SK-N-SH (cell line): ENCODE measurements around the gene TRAF5. TPM values are rescaled to one million over a fixed set of nuclear protein-coding genes. Genes with fewer than 3 reads are reported as not detected.

Experiments used
- CTCF ChIA-PET: fragments of 300-600, 350-600 bp; formaldehyde crosslinking; extraction: SDS; loops from one replicate; lab custom pipeline; 2021; lab: Yijun Ruan, JAX
- POLR2A ChIA-PET: fragments of 350-600 bp; sonication (Branson Sonifier 250); formaldehyde crosslinking; extraction: SDS; loops from one replicate; lab custom pipeline; 2020; ENCODE audit warnings: antibody characterized with exemption, inconsistent platforms; lab: Yijun Ruan, JAX
- DNase-seq: peaks from one replicate; pipeline ENCODE4 v3.0.0; 2012
- H2AFZ ChIP-seq: fragments of 200-600 bp; sonication (generic); 2 replicates; pipeline ENCODE4 v1.8.1; 2016; ENCODE audit warnings: antibody characterized with exemption, mild to moderate bottlenecking, low read depth
- H3F3A ChIP-seq: fragments of 200-600 bp; sonication (generic); replicated peaks from 2 replicates; pipeline ENCODE3; 2016; ENCODE audit warnings: antibody characterized with exemption, mild to moderate bottlenecking; ENCODE audit not compliant: insufficient read depth
- H3K27ac ChIP-seq, 2 experiments: fragments of 200-500 bp in 1 of 2; fragments of 200-600 bp in 1 of 2; sonication (Bioruptor generic) in 1 of 2; sonication (generic), shearing (Covaris generic) in 1 of 2; 2 replicates each; pipeline versions ENCODE4 v1.5.1 to v1.6.1; 2014 to 2016; ENCODE audit warnings: low read depth in 2 of 2, inconsistent platforms in 1 of 2, low read length in 1 of 2, mild to moderate bottlenecking in 1 of 2, mixed read lengths in 1 of 2
- H3K27me3 ChIP-seq: fragments of 200-600 bp; sonication (generic), shearing (Covaris generic); 2 replicates; pipeline ENCODE4 v1.6.1; 2016; ENCODE audit warnings: mixed run types; ENCODE audit not compliant: insufficient read depth
- H3K36me3 ChIP-seq, 2 experiments: fragments of 200-500 bp in 1 of 2; fragments of 200-600 bp in 1 of 2; sonication (Bioruptor generic) in 1 of 2; sonication (generic) in 1 of 2; replicated peaks in 1 of 2; 2 replicates each; pipeline versions ENCODE3 to v1.5.1; 2014 to 2016; ENCODE audit warnings: low read length in 1 of 2, mild to moderate bottlenecking in 1 of 2; ENCODE audit not compliant: insufficient read depth in 2 of 2, control insufficient read depth in 1 of 2
- H3K4me1 ChIP-seq, 2 experiments: fragments of 200-500 bp in 1 of 2; fragments of 200-600 bp in 1 of 2; sonication (Bioruptor generic) in 1 of 2; sonication (generic), shearing (Covaris generic) in 1 of 2; 2 replicates each; pipeline versions ENCODE4 v1.5.1 to v1.6.1; 2014 to 2016; ENCODE audit warnings: low read depth in 1 of 2, low read length in 1 of 2, mixed run types in 1 of 2; ENCODE audit not compliant: insufficient read depth in 2 of 2, control insufficient read depth in 1 of 2
- H3K4me2 ChIP-seq: fragments of 200-600 bp; sonication (generic), shearing (Covaris generic); 2 replicates; pipeline ENCODE4 v1.6.1; 2017; ENCODE audit warnings: mixed run types
- H3K4me3 ChIP-seq, 2 experiments: fragments of 200-500 bp in 1 of 2; fragments of 200-600 bp in 1 of 2; sonication (Bioruptor generic) in 1 of 2; sonication (generic), shearing (Covaris generic) in 1 of 2; 2 replicates each; pipeline versions ENCODE4 v1.5.1 to v1.8.1; 2014 to 2016; ENCODE audit warnings: low read depth in 2 of 2, inconsistent platforms in 1 of 2, low read length in 1 of 2, mild to moderate bottlenecking in 1 of 2, mixed read lengths in 1 of 2, moderate library complexity in 1 of 2
- H3K79me2 ChIP-seq: fragments of 200-600 bp; sonication (generic); 2 replicates; pipeline ENCODE4 v1.8.1; 2017; ENCODE audit warnings: mild to moderate bottlenecking; ENCODE audit not compliant: insufficient read depth
- H3K9ac ChIP-seq: fragments of 200-600 bp; sonication (generic); 2 replicates; pipeline ENCODE4 v1.6.1; 2017; ENCODE audit warnings: mixed run types
- H3K9me2 ChIP-seq: fragments of 200-600 bp; sonication (generic); 2 replicates; pipeline ENCODE4 v1.6.1; 2017; ENCODE audit warnings: mixed run types
- H3K9me3 ChIP-seq: fragments of 200-600 bp; sonication (generic); 2 replicates; pipeline ENCODE4 v1.6.1; 2017; ENCODE audit warnings: mixed run types, mild to moderate bottlenecking, moderate library complexity
- H4K20me1 ChIP-seq: fragments of 200-600 bp; sonication (generic); 2 replicates; pipeline ENCODE4 v1.6.1; 2017; ENCODE audit warnings: mild to moderate bottlenecking, mixed run types; ENCODE audit not compliant: insufficient read depth
- ELF1 ChIP-seq: IDR thresholded peaks from 2 replicates; pipeline ENCODE4 v1.4.0; 2012
- EP300 ChIP-seq, 2 experiments: IDR thresholded peaks; 2 replicates each; pipeline versions ENCODE4 v1.4.0 to v1.6.1; 2012; ENCODE audit warnings: borderline replicate concordance in 1 of 2, low read depth in 1 of 2, low read length in 1 of 2
- FOSL2 ChIP-seq: IDR thresholded peaks from 2 replicates; pipeline ENCODE4 v1.4.0; 2012; ENCODE audit warnings: low read depth, mild to moderate bottlenecking, moderate library complexity, borderline replicate concordance
- FOXJ3 ChIP-seq: sonication (generic); formaldehyde crosslinking; IDR thresholded peaks from 2 replicates; pipeline ENCODE4 v1.5.1; 2020; ENCODE audit warnings: mild to moderate bottlenecking, missing genetic modification reagents
- FOXM1 ChIP-seq: IDR thresholded peaks from 2 replicates; pipeline ENCODE4 v1.4.0; 2012; ENCODE audit warnings: low read depth, mild to moderate bottlenecking
- GATA2 ChIP-seq: sonication (generic); formaldehyde crosslinking; IDR thresholded peaks from 2 replicates; pipeline ENCODE4 v1.5.0; 2020; ENCODE audit warnings: mild to moderate bottlenecking, missing genetic modification reagents
- IRF3 ChIP-seq: fragments of 150-350 bp; IDR thresholded peaks from 2 replicates; pipeline ENCODE4 v1.6.1; 2016; ENCODE audit warnings: mild to moderate bottlenecking, low read depth, low read length
- MEF2A ChIP-seq: IDR thresholded peaks from 2 replicates; pipeline ENCODE4 v1.4.0; 2012; ENCODE audit warnings: low read depth, borderline replicate concordance
- MXI1 ChIP-seq: IDR thresholded peaks from 2 replicates; pipeline ENCODE4 v1.6.1; 2012; ENCODE audit warnings: mild to moderate bottlenecking, low read depth, low read length, improper control_type of control experiment
- NFIC ChIP-seq: IDR thresholded peaks from 2 replicates; pipeline ENCODE4 v1.4.0; 2012; ENCODE audit warnings: borderline replicate concordance
- NRF1 ChIP-seq: IDR thresholded peaks from 2 replicates; pipeline ENCODE4 v1.6.1; 2012; ENCODE audit warnings: low read depth, mild to moderate bottlenecking, low read length
- POLR2AphosphoS5 ChIP-seq: IDR thresholded peaks from 2 replicates; pipeline ENCODE4 v1.6.1; 2012; ENCODE audit warnings: low read depth, low read length
- RCOR1 ChIP-seq: fragments of 150-350 bp; IDR thresholded peaks from 2 replicates; pipeline ENCODE4 v1.6.1; 2017; ENCODE audit warnings: antibody characterized with exemption, low read length
- RFX5 ChIP-seq: IDR thresholded peaks from 2 replicates; pipeline ENCODE4 v1.6.1; 2012; ENCODE audit warnings: mild to moderate bottlenecking, improper control_type of control experiment, low read length
- RXRA ChIP-seq: IDR thresholded peaks from 2 replicates; pipeline ENCODE4 v1.4.0; 2012; ENCODE audit warnings: low read depth, mild to moderate bottlenecking, borderline replicate concordance
- SMC3 ChIP-seq: IDR thresholded peaks from 2 replicates; pipeline ENCODE4 v1.6.1; 2012; ENCODE audit warnings: low read depth, low read length, improper control_type of control experiment
- TEAD4 ChIP-seq: IDR thresholded peaks from 2 replicates; pipeline ENCODE4 v1.4.0; 2012; ENCODE audit warnings: mild to moderate bottlenecking, borderline replicate concordance; ENCODE audit not compliant: insufficient read depth
- YY1 ChIP-seq: IDR thresholded peaks from 2 replicates; pipeline ENCODE4 v1.4.0; 2012; ENCODE audit warnings: low read depth, mild to moderate bottlenecking
- ZBTB33 ChIP-seq: IDR thresholded peaks from 2 replicates; pipeline ENCODE4 v1.4.0; 2012; ENCODE audit warnings: low read depth, borderline replicate concordance
- WGBS: methylation state at CpG from one replicate; pipeline ENCODE4 v1.1.6; 2017; ENCODE audit warnings: low lambda C conversion rate; 5-methylcytosine and 5-hydroxymethylcytosine counted together
- polyA plus RNA-seq, 3 experiments: library from polyadenylated mRNA; depleted of rRNA; stranded (reverse); fragments of >200 nt; gene quantifications; 2 replicates each; pipeline ENCODE4 v1.2.3, GENCODE V29; 2012
- TF ChIP-seq, protein P1 (sequence below): IDR thresholded peaks from 2 replicates; pipeline ENCODE4 v1.6.1; 2012; ENCODE audit warnings: mild to moderate bottlenecking, low read depth, low read length, moderate library complexity

The TRAF5 gene
- polyA plus RNA-seq, 1 of the 3 experiments (the other 2 are of a cell fraction), result 7.6 TPM

DNA sequence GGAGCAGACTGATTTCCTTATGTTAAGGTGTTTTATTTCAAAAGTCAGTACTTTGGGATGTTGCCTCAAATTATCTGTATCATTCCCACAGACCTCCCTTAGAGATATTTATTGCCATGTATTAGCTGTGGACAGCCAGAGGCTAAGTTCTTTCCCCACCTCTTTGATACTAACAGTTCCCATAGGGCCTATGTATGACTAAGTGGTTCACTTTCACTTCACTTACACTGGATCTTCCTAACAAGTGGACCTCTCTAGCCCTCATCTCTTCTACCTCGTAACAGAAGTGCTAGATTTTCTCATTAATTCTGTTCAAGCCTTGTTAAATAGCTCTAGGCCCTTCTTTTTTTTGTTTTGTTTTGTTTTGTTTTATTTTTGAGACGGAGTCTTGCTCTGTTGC lies 6.2 kb downstream of the TRAF5 start:
- 90% methylated on average over 2 of the region's 2 CpGs for WGBS
- Histone ChIP-seq H2AFZ (no peak overlapping the region), H3K9ac (no peak overlapping the region), H3K9me3 (no peaks in the 10 kb centered on the region), H3K9me2 (no peaks in the 10 kb centered on the region), H3K4me3 (no peak overlapping the region), H4K20me1 (no peaks in the 10 kb centered on the region), H3K79me2 (peaks cover 10% of the 10 kb centered on the region; the same call in 1 of the 2 replicates), H3K4me2 (no peak overlapping the region), H3K27me3 (no peaks in the 10 kb centered on the region), H3K36me3 (no peaks in the 10 kb centered on the region), H3F3A (no peaks in the 10 kb centered on the region), H3K27ac (peak overlapping the region in 1 of 2 experiments; percentile 36; a peak in 1 of 4 replicates), H3K4me1 (peaks cover 0 to 43% of the 10 kb centered on the region in 2 experiments; a peak in 3 of 4 replicates)
- CTCF ChIA-PET, result interaction anchor here (0.7 to 2.5 kb wide), 3 partner anchors 9 to 36 kb away, joined by 3 to 10 read pairs (median 3); no protein-coding TSS in a partner anchor
- no peak for DNase-seq
- POLR2A ChIA-PET, result no interaction called here
- TF ChIP-seq ZBTB33 (no peak), RFX5 (no peak), GATA2 (CRISPR knock-in tag) (no peak), SMC3 (no peak), RCOR1 (no peak), RXRA (no peak), YY1 (no peak), POLR2AphosphoS5 (no peak), FOSL2 (no peak), NRF1 (no peak), IRF3 (no peak), FOXM1 (no peak), MEF2A (no peak), TEAD4 (no peak)

DNA sequence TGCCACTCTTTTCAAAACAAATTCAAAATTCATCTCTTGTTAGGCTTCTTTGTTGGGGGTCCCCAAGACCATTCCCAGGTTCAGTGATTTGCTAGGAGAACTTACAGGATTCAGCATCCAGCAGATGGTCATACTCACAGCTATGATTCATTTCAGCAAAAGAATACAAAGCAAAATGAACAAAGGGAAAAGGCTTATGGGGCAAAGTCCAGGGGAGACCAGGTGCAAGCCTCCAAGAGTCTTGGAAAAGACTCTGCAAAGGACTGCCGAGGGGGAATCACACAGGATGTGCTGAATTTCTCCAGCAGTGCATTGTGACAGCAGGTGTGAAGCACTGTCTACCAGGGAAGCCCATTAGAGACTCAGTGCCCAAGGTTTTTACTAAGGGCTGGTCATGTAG lies 7.3 kb downstream of the TRAF5 start:
- Histone ChIP-seq H3K79me2 (peaks cover 10% of the 10 kb centered on the region; the same call in 1 of the 2 replicates), H4K20me1 (no peaks in the 10 kb centered on the region), H2AFZ (no peak overlapping the region), H3K27ac (no peak overlapping the region), H3K9me3 (no peaks in the 10 kb centered on the region), H3F3A (no peaks in the 10 kb centered on the region), H3K4me2 (no peak overlapping the region), H3K4me3 (no peak overlapping the region), H3K9ac (no peak overlapping the region), H3K27me3 (no peaks in the 10 kb centered on the region), H3K4me1 (peaks cover 0 to 37% of the 10 kb centered on the region in 2 experiments; a peak in 3 of 4 replicates), H3K36me3 (no peaks in the 10 kb centered on the region), H3K9me2 (no peaks in the 10 kb centered on the region)
- DNase-seq, result no peak
- ChIA-PET POLR2A (interaction anchor here (0.6 kb wide), 1 partner anchor 142 kb away, joined by 3 read pairs; no protein-coding TSS in a partner anchor), CTCF (interaction anchor here (2.5 kb wide), 1 partner anchor 10 kb away, joined by 10 read pairs; no protein-coding TSS in a partner anchor)
- WGBS, result 80% methylated on average over 1 of the region's 1 CpG
- TF ChIP-seq IRF3 (no peak), FOXJ3 (CRISPR knock-in tag) (no peak), MXI1 (no peak), TEAD4 (no peak), RCOR1 (no peak), NRF1 (no peak), NFIC (no peak), EP300 (IDR thresholded peaks at IDR 0.05; ENCODE audit: borderline replicate concordance in 1 of 2, low read depth in 1 of 2, low read length in 1 of 2) (no peak), ELF1 (no peak), RXRA (no peak), RFX5 (no peak)
- TF ChIP-seq, protein P1, sequence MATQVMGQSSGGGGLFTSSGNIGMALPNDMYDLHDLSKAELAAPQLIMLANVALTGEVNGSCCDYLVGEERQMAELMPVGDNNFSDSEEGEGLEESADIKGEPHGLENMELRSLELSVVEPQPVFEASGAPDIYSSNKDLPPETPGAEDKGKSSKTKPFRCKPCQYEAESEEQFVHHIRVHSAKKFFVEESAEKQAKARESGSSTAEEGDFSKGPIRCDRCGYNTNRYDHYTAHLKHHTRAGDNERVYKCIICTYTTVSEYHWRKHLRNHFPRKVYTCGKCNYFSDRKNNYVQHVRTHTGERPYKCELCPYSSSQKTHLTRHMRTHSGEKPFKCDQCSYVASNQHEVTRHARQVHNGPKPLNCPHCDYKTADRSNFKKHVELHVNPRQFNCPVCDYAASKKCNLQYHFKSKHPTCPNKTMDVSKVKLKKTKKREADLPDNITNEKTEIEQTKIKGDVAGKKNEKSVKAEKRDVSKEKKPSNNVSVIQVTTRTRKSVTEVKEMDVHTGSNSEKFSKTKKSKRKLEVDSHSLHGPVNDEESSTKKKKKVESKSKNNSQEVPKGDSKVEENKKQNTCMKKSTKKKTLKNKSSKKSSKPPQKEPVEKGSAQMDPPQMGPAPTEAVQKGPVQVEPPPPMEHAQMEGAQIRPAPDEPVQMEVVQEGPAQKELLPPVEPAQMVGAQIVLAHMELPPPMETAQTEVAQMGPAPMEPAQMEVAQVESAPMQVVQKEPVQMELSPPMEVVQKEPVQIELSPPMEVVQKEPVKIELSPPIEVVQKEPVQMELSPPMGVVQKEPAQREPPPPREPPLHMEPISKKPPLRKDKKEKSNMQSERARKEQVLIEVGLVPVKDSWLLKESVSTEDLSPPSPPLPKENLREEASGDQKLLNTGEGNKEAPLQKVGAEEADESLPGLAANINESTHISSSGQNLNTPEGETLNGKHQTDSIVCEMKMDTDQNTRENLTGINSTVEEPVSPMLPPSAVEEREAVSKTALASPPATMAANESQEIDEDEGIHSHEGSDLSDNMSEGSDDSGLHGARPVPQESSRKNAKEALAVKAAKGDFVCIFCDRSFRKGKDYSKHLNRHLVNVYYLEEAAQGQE, result no peak
